ENCODE data around the gene ABI1. TPM values are rescaled to one million over a fixed set of nuclear protein-coding genes. Genes with fewer than 3 reads are reported as not detected.

ABI1 gene
- total RNA-seq, 2 donors from 2014 or later: 20.3 to 27.7 TPM

DNA sequence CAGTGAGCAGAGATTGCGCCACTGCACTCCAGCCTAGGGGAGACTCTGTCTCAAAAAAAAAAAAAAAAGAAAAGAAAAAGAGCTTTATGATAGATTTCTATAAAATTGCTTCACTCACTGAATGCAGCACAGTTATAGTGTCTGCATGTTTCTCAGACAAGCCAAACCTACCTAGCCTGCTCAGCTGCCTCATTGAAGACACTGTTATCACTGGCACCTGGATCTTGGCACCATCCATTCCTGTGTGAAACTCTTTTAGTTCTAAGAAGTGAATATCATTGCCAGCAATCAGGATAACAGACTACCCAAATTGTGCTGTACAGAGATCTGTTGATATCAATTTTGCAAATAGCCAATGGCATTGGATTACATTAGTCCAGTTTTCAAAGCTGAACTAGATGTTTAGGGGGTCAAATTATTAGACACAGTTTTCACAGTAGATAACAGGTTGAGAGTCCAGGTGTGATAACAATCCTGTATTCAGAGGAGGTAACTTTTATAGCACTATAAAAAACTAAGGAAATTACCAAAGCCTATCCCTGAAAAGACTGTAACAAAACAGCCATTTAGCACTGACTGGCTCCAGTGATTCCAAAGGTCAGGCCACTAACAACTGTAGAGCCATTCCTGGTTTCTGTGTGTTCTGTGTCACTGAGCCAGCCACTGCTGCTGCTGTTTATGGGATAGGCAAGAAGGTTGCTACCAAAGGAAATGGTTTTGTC is 146.2 kb downstream of the ABI1 start:
- Histone ChIP-seq H3K9me3 (no peaks in the 10 kb centered on the region), H3K27ac (no peak overlapping the region), H3K27me3 (no peaks in the 10 kb centered on the region), H3K4me3 (no peak overlapping the region), H3K4me1 (no peaks in the 10 kb centered on the region), H3K36me3 (peaks cover 19% of the 10 kb centered on the region)
- no peak for DNase-seq (ENCODE audit: low spot score)
- TF ChIP-seq, protein P1, sequence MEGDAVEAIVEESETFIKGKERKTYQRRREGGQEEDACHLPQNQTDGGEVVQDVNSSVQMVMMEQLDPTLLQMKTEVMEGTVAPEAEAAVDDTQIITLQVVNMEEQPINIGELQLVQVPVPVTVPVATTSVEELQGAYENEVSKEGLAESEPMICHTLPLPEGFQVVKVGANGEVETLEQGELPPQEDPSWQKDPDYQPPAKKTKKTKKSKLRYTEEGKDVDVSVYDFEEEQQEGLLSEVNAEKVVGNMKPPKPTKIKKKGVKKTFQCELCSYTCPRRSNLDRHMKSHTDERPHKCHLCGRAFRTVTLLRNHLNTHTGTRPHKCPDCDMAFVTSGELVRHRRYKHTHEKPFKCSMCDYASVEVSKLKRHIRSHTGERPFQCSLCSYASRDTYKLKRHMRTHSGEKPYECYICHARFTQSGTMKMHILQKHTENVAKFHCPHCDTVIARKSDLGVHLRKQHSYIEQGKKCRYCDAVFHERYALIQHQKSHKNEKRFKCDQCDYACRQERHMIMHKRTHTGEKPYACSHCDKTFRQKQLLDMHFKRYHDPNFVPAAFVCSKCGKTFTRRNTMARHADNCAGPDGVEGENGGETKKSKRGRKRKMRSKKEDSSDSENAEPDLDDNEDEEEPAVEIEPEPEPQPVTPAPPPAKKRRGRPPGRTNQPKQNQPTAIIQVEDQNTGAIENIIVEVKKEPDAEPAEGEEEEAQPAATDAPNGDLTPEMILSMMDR (IDR thresholded peaks at IDR 0.05): no peak

DNA sequence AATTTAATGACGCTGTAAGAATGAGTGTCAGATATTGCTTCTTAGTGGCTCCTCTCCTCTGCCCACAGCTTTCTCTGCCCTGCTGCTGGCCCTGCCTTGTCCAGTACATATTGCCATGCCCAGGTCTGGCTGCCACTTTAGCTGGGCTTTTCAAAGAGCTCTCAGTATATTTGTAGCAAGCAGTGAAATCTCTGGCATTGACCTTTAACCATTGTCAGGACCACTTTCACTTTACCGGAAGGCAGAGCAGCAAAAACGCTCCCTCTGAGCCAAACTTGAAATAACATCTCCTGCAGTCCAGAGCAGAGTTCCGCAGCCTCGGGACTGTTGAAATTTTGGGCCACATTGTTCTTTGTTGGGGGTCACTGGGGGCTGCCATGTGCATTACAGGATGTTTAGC is 149.4 kb downstream of the ABI1 start:
- no peaks in the 10 kb centered on the region for H3K9me3 ChIP-seq
- H3K27me3 ChIP-seq: no peaks in the 10 kb centered on the region

DNA sequence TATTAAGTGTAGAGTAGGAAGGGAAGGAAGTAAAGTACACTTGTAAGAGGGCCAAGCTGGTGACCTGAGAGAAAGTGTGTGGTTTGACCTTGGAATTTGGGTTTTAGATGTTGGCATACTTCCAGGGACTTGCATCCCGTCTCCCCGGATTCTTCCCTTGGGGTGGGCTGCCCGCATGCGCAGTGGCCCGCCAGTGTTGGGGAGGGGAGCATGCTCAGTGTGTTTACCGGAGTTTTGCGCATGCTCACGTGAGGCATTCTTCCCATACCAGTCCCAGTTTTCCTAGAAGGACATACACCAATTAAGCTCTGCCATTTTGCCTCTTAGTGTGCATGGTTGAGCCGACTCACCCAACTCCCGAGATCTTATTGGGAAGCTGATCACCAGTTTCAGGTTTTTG is 153.8 kb downstream of the ABI1 start:
- Histone ChIP-seq H3K27me3 (no peaks in the 10 kb centered on the region), H3K9me3 (no peaks in the 10 kb centered on the region), H3K4me3 (no peak overlapping the region), H3K27ac (no peak overlapping the region), H3K4me1 (no peaks in the 10 kb centered on the region), H3K36me3 (peaks cover 41% of the 10 kb centered on the region)
- TF ChIP-seq, protein P1 (IDR thresholded peaks at IDR 0.05): no peak
- DNase-seq (ENCODE audit: low spot score): no peak

More for the DNA sequence above, 149.4 kb downstream of the ABI1 start:
- DNase-seq (ENCODE audit: low spot score): no peak
- Histone ChIP-seq H3K27ac (no peak overlapping the region), H3K4me3 (no peak overlapping the region), H3K4me1 (no peaks in the 10 kb centered on the region), H3K36me3 (peaks cover 26% of the 10 kb centered on the region)
- TF ChIP-seq, protein P1 (IDR thresholded peaks at IDR 0.05): no peak

DNA sequence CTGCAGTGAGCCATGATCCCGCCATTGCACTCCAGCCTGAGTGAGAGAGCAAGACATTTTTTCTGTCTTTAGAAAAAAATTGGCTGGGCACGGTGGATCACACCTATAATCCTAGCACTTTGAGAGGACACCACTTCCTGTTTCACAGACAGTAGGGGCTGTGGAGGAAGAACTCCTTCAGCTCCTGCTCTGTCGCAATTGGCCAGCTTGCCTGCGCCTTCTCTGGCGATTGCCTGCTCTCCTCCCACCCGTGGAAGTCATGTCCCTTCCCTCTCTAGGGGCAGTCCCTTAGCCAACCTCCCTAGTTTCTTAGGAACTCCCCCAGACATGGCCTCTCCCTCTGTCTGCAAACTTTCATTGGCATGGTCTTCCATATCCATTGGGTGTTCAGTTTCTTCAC is 154.6 kb downstream of the ABI1 start:
- TF ChIP-seq, protein P1 (IDR thresholded peaks at IDR 0.05): no peak
- no peaks in the 10 kb centered on the region for H3K27me3 ChIP-seq
- no peak overlapping the region for H3K4me3 ChIP-seq
- no peaks in the 10 kb centered on the region for H3K9me3 ChIP-seq
- H3K4me1 ChIP-seq: no peaks in the 10 kb centered on the region
- DNase-seq (ENCODE audit: low spot score): no peak
- H3K27ac ChIP-seq: no peak overlapping the region
- H3K36me3 ChIP-seq: peaks cover 38% of the 10 kb centered on the region

DNA sequence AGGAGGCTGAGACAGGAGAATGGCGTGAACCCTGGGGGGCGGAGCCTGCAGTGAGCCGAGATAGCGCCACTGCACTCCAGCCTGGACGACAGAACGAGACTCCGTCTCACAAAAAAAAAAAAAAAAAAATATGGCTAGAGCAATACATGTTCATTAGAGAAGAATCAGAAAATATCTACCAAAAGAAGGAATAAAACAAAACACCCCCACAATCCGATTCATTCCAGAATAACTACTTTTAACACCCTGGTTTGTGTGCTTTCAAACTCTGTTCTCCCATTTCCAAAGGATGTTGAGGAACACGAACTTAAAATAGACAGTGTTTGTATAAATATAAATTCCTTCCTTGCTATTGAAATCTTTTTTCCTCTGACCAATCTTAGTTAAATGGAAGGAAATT is 156.8 kb downstream of the ABI1 start:
- DNase-seq (ENCODE audit: low spot score): no peak
- H3K4me3 ChIP-seq: no peak overlapping the region
- TF ChIP-seq, protein P1 (IDR thresholded peaks at IDR 0.05): no peak
- H3K27ac ChIP-seq: no peak overlapping the region
- no peaks in the 10 kb centered on the region for H3K27me3 ChIP-seq
- H3K9me3 ChIP-seq: no peaks in the 10 kb centered on the region
- H3K4me1 ChIP-seq: peaks cover 0 to 2% of the 10 kb centered on the region in 2 donors
- H3K36me3 ChIP-seq: peaks cover 33% of the 10 kb centered on the region

DNA sequence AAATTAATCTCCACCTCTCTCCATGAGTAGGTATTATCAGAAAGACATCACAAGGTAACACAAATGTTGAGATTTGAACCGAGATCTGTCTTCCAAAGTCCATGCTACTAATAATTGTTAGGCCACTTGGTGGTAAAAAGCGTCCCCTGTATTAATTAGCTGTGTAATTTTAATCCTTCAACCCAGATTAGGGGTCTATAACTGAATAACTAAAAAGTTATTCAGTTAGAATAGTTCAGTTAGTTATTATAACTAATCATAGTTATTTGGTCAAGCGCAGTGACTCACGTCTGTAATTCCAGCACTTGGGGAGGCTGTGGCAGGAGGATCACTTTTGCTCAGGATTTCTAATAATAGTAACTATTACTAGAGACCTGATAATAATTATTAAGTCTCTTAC is 157.7 kb downstream of the ABI1 start:
- H3K27me3 ChIP-seq: no peaks in the 10 kb centered on the region
- TF ChIP-seq, protein P1 (IDR thresholded peaks at IDR 0.05): no peak
- H3K36me3 ChIP-seq: peaks cover 30% of the 10 kb centered on the region
- H3K9me3 ChIP-seq: no peaks in the 10 kb centered on the region
- DNase-seq (ENCODE audit: low spot score): no peak
- no peak overlapping the region for H3K4me3 ChIP-seq
- no peak overlapping the region for H3K27ac ChIP-seq
- H3K4me1 ChIP-seq: peaks cover 0 to 11% of the 10 kb centered on the region in 2 donors

Data from right atrium auricular region (tissue), 2 donors.